Gastroesophageal sphincter (tissue), 3 donors: Measurements from ENCODE around the gene EPHX1.

Source experiments
- CTCF ChIP-seq, 4 experiments: fragments of 200-600 bp in 2 of 4; fragments of 450-650 bp in 2 of 4; sonication (generic) in 1 of 4; IDR thresholded peaks; one replicate each; pipeline ENCODE4 v1.5.1; 2017 to 2019; ENCODE audit warnings: antibody characterized with exemption in 4 of 4, mild to moderate bottlenecking in 2 of 4, moderate library complexity in 2 of 4
- EP300 ChIP-seq: sonication (generic); formaldehyde crosslinking; IDR thresholded peaks from one replicate; pipeline ENCODE4 v1.6.1; 2017; ENCODE audit warnings: antibody characterized with exemption, mild to moderate bottlenecking
- POLR2A ChIP-seq, 2 donors: fragments of 450-650 bp; IDR thresholded peaks; one replicate each; pipeline ENCODE4 v1.6.1; 2017; ENCODE audit warnings: antibody characterized with exemption in 2 of 2, mild to moderate bottlenecking in 2 of 2, moderate library complexity in 1 of 2

- TF ChIP-seq CTCF (IDR thresholded peaks at IDR 0.05) (no peak), EP300 (no peak), POLR2A (IDR thresholded peaks at IDR 0.05) (no peak)
Observed at GRCh38 chr1:225763716-225764548, 46.0 kb upstream of the EPHX1 start.
